Fibroblast of lung (primary cell): ENCODE results near the gene ARFGAP2.

ENCODE experiments used
- CTCF ChIP-seq, 2 donors: IDR thresholded peaks in 1 of 2; conservative IDR thresholded peaks in 1 of 2; 1 replicate in 1 of 2; 2 replicates in 1 of 2; pipeline ENCODE4 v1.5.1; 2011 to 2012; ENCODE audit warnings: low read length in 2 of 2, control low read depth in 1 of 2, inconsistent platforms in 1 of 2, low read depth in 1 of 2, mild to moderate bottlenecking in 1 of 2
- EZH2 ChIP-seq: IDR thresholded peaks from 2 replicates; pipeline ENCODE4 v1.5.1; 2012; ENCODE audit warnings: low read length, control low read depth, mild to moderate bottlenecking; ENCODE audit errors: missing control alignments

GRCh38 chr11:47136327-47136726, 40.4 kb downstream of the ARFGAP2 start:
- TF ChIP-seq CTCF (conservative IDR thresholded peaks at IDR 0.05 in 1 of 2, IDR thresholded peaks at IDR 0.05 in 1 of 2; ENCODE audit: low read depth in 1 of 2, low read length in 2 of 2) (no peak), EZH2 (no peak)
